Testis (tissue), 2 donors: ENCODE measurements around the gene VGLL4.

ENCODE experiments used
- CTCF ChIP-seq, 3 experiments: fragments of 450-650 bp in 2 of 3; fragments of 200-600 bp in 1 of 3; sonication (generic) in 1 of 3; IDR thresholded peaks; one replicate each; pipeline ENCODE4 v1.5.1; 2016 to 2019; ENCODE audit warnings: antibody characterized with exemption in 3 of 3, mild to moderate bottlenecking in 2 of 3, moderate library complexity in 1 of 3
- POLR2A ChIP-seq: fragments of 450-650 bp; IDR thresholded peaks from one replicate; pipeline ENCODE4 v1.6.1; 2017; ENCODE audit warnings: antibody characterized with exemption, mild to moderate bottlenecking, moderate library complexity

- no peak for TF ChIP-seq CTCF (IDR thresholded peaks at IDR 0.05)
- no peak for TF ChIP-seq POLR2A
These were observed 88.4 kb downstream of the VGLL4 start for GRCh38 chr3:11555211-11555782.
